ENCODE data around the gene MATN4.

The MATN4 gene

DNA sequence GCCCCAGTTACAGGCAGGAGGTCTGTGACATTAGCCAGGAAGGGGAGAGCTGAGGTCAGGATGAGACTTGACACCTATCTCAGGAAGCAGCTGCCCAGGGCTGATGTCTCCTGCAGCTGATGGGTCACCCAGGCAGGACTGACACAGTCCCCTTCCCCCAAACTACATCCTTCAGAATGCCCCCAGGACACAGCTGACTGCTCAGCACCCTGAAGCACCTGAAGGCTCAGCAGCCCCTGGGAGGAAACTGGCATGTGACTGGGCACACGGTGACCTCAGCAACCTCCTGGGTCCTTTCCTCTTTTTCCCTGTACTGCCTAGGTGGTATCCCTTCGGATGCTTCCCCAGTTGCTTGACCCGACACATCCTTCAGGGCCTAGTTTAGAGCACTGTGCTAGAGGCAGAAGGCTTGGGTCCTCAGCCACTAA is 38.2 kb upstream of the MATN4 start:
- Histone ChIP-seq H3K9me3 (ENCODE audit: insufficient read depth, low read length, severe bottlenecking) (no peaks in the 10 kb centered on the region), H3K36me3 (ENCODE audit: insufficient read depth, low read length) (no peaks in the 10 kb centered on the region), H2AFZ (ENCODE audit: low read depth, low read length) (no peak overlapping the region), H3K4me1 (ENCODE audit: insufficient read depth, low read length) (no peaks in the 10 kb centered on the region), H3K27ac (ENCODE audit: low read length) (no peak overlapping the region), H3K27me3 (ENCODE audit: insufficient read depth, low read length, poor library complexity) (peaks cover 51% of the 10 kb centered on the region), H3K4me2 (ENCODE audit: insufficient read depth, low read length) (no peak overlapping the region), H3K9ac (ENCODE audit: low read depth, low read length) (no peak overlapping the region), H3K4me3 (ENCODE audit: low read depth in 1 of 2, low read length in 2 of 2) (no peak overlapping the region), H3K79me2 (ENCODE audit: insufficient read depth, low read length) (no peaks in the 10 kb centered on the region), H4K20me1 (ENCODE audit: insufficient read depth, low read length) (0 out of 2 replicates have a peak, but pooled peaks cover 2% of the 10 kb centered on the region)
- DNase-seq (no peak), ATAC-seq (ENCODE audit: insufficient read depth, low read depth) (no peak)
- TF ChIP-seq EZH2 (IDR thresholded peaks at IDR 0.05; ENCODE audit: borderline replicate concordance, low read depth, low read length, severe bottlenecking): no peak
- TF ChIP-seq, protein P1, sequence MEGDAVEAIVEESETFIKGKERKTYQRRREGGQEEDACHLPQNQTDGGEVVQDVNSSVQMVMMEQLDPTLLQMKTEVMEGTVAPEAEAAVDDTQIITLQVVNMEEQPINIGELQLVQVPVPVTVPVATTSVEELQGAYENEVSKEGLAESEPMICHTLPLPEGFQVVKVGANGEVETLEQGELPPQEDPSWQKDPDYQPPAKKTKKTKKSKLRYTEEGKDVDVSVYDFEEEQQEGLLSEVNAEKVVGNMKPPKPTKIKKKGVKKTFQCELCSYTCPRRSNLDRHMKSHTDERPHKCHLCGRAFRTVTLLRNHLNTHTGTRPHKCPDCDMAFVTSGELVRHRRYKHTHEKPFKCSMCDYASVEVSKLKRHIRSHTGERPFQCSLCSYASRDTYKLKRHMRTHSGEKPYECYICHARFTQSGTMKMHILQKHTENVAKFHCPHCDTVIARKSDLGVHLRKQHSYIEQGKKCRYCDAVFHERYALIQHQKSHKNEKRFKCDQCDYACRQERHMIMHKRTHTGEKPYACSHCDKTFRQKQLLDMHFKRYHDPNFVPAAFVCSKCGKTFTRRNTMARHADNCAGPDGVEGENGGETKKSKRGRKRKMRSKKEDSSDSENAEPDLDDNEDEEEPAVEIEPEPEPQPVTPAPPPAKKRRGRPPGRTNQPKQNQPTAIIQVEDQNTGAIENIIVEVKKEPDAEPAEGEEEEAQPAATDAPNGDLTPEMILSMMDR (IDR thresholded peaks at IDR 0.05; ENCODE audit: borderline replicate concordance, extremely low read depth, low read length, poor library complexity, severe bottlenecking): no peak

DNA sequence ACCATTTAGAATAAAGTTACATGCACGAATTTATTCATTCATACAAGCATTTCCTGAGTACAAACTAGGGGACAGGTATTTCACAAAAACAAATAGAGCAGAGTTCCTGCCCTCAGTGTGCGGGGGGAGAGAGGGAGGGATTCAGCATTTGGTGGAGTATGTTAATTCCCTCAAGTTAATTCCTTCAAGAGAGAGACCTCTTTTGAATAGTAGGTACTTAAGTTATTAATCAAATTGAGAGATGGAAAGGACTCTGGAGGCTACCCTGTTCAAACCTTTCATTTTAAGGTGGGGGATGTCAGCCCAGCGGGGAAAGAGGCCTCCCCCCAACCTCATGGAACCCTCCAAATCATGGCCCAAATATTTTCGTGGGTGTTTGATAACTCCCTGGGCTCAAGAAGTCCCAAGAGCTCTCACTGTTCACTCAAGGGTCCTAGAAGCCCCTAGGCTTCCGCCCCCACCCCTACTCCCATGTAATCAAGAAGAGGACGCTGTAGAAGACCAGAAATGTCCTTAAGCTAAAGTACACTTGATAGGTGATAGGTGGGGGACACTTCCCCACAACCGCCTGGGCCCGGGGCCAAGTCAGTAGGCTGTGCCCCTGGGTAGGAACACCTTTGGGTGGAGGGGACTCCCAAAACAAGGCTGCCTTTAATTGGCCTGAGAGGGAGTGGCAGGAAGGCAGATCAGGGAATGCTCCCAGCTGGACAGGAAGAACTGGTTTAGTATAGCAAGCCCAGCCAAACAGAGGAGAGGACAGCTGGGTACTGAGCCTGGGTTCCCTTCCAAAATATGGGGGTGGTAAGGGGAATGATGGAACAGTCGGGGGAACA is 37.2 kb upstream of the MATN4 start:
- DNase-seq: no peak
- H3K9me3 ChIP-seq (ENCODE audit: insufficient read depth, low read length, severe bottlenecking): no peaks in the 10 kb centered on the region
- no peaks in the 10 kb centered on the region for H3K79me2 ChIP-seq (ENCODE audit: insufficient read depth, low read length)
- TF ChIP-seq, protein P1 (IDR thresholded peaks at IDR 0.05; ENCODE audit: borderline replicate concordance, extremely low read depth, low read length, poor library complexity, severe bottlenecking): no peak
- TF ChIP-seq EZH2 (IDR thresholded peaks at IDR 0.05; ENCODE audit: borderline replicate concordance, low read depth, low read length, severe bottlenecking): no peak
- 0 out of 2 replicates have a peak, but pooled peaks cover 2% of the 10 kb centered on the region for H4K20me1 ChIP-seq (ENCODE audit: insufficient read depth, low read length)
- H3K27ac ChIP-seq (ENCODE audit: low read length): no peak overlapping the region
- ATAC-seq (ENCODE audit: insufficient read depth, low read depth): no peak
- no peaks in the 10 kb centered on the region for H3K36me3 ChIP-seq (ENCODE audit: insufficient read depth, low read length)
- peaks cover 53% of the 10 kb centered on the region for H3K27me3 ChIP-seq (ENCODE audit: insufficient read depth, low read length, poor library complexity)
- H3K4me3 ChIP-seq (ENCODE audit: low read depth in 1 of 2, low read length in 2 of 2): no peak overlapping the region
- H2AFZ ChIP-seq (ENCODE audit: low read depth, low read length): no peak overlapping the region
- H3K4me1 ChIP-seq (ENCODE audit: insufficient read depth, low read length): no peaks in the 10 kb centered on the region
- H3K9ac ChIP-seq (ENCODE audit: low read depth, low read length): no peak overlapping the region
- H3K4me2 ChIP-seq (ENCODE audit: insufficient read depth, low read length): no peak overlapping the region

DNA sequence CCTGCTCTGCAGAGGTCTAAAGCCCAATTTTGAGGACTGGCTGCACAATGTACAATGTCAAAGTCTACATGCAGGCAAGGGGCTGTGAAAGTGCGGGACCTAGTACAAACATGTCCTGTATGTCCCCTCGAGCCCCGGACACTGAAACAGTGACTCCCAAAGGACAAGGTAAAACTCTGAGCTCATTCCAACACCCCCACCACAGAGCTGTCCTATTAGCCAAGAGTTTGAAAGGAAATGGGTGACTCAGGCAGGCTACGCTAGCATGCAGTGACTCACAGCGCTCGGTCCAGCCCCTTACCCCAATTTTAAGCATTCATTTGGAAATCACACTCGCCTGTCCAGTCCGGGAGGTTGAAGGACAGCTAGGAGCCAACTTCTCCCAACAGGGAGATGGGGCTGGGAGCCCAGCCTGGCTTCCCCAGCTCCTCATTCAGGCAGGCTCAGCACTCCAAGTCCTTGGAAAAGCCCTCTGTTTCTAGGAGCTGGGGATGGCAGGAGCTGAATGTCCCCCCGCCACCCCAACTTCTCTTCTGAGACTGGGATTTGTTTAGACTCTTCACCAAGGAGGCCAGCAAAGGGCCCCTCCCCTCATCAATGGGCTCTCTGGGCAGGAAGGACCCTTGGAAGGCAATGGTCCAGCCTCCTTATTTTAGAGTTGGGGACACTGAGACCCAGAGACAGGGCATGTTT is 36.2 kb upstream of the MATN4 start:
- TF ChIP-seq, protein P1 (IDR thresholded peaks at IDR 0.05; ENCODE audit: borderline replicate concordance, extremely low read depth, low read length, poor library complexity, severe bottlenecking): no peak
- no peak for TF ChIP-seq EZH2 (IDR thresholded peaks at IDR 0.05; ENCODE audit: borderline replicate concordance, low read depth, low read length, severe bottlenecking)
- ATAC-seq (ENCODE audit: insufficient read depth, low read depth) (no peak), DNase-seq (no peak)
- H4K20me1 ChIP-seq (ENCODE audit: insufficient read depth, low read length): 0 out of 2 replicates have a peak, but pooled peaks cover 2% of the 10 kb centered on the region
- H3K4me1 ChIP-seq (ENCODE audit: insufficient read depth, low read length): no peaks in the 10 kb centered on the region
- peaks cover 62% of the 10 kb centered on the region for H3K27me3 ChIP-seq (ENCODE audit: insufficient read depth, low read length, poor library complexity)
- H3K36me3 ChIP-seq (ENCODE audit: insufficient read depth, low read length): no peaks in the 10 kb centered on the region
- H3K79me2 ChIP-seq (ENCODE audit: insufficient read depth, low read length): no peaks in the 10 kb centered on the region
- no peak overlapping the region for H2AFZ ChIP-seq (ENCODE audit: low read depth, low read length)
- no peak overlapping the region for H3K4me3 ChIP-seq (ENCODE audit: low read depth in 1 of 2, low read length in 2 of 2)
- H3K27ac ChIP-seq (ENCODE audit: low read length): no peak overlapping the region
- H3K9ac ChIP-seq (ENCODE audit: low read depth, low read length): no peak overlapping the region
- H3K9me3 ChIP-seq (ENCODE audit: insufficient read depth, low read length, severe bottlenecking): no peaks in the 10 kb centered on the region
- H3K4me2 ChIP-seq (ENCODE audit: insufficient read depth, low read length): no peak overlapping the region
